ENCODE measurements around the gene PRR33.

Gene PRR33

DNA sequence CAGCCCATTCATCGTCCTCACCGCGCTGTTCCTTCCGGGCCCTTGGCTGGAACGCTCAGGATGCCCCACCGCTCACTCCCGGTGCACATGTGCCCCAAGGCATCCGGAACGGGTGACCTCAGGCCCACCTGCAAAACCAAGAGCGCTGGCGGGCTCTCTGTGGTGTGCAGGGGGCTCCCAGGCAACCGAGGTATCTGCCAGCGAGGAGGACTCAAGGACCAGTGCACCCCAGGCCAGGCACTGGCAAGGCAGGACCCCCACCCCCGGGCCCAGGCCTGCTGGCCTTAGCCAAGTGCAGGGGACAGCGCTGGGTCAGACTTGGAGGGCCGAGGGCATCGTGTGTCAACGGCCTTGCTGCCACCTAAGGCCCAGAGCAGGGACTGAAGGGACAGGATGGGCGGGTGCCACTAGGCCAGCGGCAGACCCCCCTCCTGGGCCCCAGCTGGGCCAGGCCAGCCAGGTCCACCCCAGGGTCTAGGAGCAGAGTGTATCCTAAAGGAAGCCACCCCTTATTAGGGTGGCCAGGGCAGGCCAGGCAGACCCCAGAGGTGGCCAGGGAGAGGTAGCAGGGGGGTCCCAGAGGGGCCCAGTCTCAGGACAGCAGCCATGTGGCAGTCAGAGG, 36.3 kb upstream of the PRR33 start:
- no peak for DNase-seq

GRCh38 chr11:1927026-1927847, 35.5 kb upstream of the PRR33 start:
- no peak for DNase-seq

GRCh38 chr11:1926156-1927025, 34.7 kb upstream of the PRR33 start:
- DNase-seq = peak; percentile 59 to 69 (median 66)

GRCh38 chr11:1925373-1926155, 33.9 kb upstream of the PRR33 start:
- DNase-seq = no peak

DNA sequence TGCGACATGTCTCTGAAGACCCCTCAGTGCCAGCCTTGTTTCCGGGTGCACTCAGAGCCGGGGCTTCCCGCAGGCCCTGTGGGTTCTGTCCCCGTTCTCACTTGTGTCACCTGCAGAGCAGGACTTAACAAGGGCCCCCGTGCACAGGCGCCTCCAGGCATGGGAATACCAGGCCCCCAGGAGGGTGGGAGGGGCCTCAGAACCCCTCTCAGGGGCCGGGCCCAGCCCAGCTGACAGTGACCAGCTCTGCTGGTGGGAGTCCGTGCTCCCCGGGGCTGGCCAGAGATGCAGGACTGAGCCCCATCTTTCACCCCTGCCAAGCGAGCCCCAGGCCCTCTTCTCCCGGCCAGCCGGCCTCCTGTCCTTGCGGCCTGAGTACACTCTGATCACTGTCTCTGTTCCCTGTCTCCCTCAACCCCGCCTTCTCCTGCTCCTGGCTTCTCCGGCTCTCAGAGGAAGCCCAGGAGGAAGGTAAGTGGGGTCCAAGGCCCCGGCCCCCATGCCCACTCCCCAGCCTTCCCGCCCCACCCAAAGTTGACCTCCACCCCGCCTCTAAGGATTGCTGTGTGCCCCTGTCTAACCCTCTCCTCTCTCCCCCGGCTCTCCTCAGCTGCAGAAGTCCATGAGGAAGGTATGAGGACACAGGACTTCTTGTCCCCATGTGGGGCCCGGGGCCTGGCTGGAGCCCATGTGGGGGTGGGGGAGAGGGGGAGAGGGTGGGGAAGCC, 33.1 kb upstream of the PRR33 start:
- DNase-seq = no peak

DNA sequence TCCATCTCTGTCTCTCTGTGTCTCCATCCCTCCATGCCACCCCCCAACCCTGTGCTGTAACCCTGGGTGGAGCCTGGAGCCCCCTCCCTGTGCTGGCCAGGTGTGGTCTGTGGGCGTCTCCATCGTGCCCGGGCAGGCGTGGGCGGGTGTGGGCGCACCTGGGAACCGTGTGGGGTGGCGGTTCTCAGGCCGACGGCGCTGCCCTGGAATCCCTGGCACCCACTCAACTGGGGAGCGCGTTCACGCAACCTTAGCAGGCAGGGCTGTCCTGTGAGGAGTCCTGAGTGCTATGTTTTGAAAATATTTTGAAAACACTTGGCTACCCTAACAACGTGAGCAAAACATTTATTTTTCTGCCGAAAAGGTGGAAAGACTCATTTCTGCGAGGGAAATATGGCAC, 32.5 kb upstream of the PRR33 start:
- DNase-seq = no peak

DNA sequence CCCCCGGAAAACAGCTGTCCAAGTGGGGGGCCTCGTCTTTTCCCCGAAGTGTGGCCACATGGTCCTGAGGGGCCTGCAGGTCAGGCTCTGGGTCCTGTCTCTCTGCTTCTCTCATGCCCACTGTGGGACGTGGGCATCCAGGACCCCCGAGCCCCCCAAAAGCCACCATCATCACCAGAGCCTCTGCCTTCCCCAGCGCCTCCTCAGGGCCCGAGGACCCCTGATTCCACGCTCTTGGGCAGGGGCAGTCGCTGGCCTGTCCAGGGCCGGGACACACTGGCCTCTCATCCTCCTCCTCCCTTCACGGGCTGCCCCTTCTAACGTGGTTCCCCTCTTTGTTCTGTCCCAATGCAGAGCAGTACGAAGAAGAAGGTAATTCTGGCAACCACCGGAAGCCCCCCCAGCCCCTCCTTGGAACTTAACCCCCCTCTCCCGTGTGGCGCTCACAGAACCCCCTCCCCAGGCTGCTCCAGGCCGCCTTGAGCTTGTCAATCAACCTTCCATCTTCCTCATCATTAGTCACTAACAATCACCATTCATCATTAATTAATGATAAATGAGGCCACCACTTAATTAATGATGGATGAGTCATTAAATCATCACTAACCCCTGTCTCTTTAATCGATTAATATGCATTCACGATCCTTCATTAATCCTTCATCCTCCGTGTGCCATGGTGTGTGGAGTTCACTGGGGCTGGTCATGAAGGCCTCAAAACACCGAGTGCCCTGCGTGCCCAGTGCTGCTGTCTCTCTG, 31.7 kb upstream of the PRR33 start:
- DNase-seq = no peak

- no peak for DNase-seq
These were observed 30.9 kb upstream of the PRR33 start for GRCh38 chr11:1922481-1923081.

DNA sequence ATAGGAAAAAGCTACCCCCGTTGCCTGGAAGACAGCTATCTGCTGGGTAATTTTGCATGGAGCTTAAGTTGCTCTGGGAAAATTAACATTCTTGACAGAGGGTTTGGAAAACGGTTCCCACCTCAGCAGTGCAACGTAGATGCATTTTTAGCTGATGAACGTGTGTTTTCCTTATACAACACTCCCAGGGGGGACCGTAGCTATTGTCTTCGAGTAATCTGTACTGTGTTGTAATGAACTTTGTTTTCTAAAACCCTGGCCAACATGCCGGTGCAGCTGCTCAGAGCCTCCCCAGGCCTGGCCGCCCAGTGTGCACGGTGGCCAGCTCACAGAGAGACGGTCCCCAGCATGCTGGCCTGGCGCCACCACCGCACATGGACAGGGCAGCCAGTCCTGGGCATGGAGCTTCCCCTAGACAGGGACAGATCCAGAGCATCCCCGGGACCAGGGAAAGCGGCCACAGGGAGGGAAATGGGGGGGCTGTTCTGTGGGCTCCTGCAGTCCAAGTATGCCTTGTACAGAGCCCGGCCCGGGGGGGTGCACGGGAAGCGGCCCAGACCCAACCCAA, 30.0 kb upstream of the PRR33 start:
- DNase-seq = no peak

DNA sequence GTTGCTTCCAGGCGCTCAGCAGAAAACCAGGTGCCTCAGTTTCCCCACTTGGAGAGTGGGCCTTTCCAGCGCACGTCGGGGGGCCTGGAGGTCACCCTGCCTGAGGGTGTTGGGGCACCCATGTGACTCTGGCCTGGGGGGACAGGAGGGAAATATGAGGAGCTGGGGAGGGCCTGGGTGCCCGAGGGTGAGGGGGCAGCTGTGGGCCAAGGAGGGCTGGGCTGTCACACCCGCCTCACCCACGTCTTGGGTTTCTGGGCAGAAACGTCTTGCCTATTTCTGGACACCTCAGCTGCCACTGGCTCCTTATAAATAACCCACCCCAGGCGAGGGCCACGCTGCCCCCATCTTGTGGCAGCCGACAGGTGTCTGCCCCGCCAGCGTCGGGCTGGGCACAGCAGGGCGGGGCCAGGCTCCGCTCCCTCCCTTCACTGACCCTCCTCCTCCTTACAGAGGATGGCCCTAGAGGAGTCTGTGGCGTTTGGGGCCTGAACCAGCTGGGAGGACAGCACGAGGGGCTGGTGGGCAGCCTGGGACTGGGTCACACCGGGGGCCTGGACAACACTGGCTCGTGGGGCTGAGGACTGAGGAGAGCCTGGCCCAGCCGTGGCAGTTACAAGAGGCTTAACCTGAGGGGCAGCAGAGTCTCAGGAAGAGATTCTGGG, 29.3 kb upstream of the PRR33 start:
- DNase-seq = no peak

GRCh38 chr11:1920128-1920908, 28.6 kb upstream of the PRR33 start:
- DNase-seq = no peak

DNA sequence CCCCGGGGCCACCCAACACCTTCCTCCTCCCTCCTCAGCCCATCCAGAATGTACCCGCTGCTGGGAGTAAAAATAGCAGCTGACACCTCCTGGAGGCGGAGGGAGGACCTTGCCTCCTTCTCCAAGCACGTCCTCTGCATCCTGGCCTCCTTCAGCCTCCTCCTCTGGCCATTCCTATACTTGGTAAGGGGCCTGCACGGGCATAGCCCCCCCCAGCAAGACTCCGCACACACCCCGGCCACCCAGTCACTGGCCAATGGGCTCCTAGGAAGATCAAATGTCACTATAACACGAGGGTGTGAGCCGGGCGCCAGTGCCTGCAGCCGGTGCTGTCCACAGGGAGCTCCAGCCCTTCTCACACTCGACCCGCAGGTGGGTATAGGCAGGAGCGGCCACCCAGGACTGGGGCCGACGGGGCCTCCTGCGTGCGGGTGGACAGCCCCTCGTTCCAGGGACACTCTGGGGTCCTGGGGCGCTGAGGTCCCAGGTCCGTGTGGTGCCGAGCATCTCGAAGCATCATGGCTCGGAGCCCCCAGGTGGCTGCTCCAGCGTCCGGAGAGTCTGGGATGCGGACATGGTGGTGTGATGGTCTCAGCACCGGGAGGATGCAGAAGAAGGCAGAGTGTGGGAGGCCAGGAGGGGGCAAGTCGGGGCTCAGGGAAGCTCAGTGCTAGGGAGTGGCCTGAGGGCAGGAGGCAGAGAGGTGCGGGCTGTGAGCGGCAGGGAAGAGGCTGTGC, 27.9 kb upstream of the PRR33 start, which contains the start of gene TNNT3:
Gene TNNT3, plus strand, starts transcription at position 313 of the 737 bp plus-strand sequence. CDS start 3,172 bp downstream, outside the sequence.
- peak in 2 of 4 experiments; percentile 36 to 39 for DNase-seq

DNA sequence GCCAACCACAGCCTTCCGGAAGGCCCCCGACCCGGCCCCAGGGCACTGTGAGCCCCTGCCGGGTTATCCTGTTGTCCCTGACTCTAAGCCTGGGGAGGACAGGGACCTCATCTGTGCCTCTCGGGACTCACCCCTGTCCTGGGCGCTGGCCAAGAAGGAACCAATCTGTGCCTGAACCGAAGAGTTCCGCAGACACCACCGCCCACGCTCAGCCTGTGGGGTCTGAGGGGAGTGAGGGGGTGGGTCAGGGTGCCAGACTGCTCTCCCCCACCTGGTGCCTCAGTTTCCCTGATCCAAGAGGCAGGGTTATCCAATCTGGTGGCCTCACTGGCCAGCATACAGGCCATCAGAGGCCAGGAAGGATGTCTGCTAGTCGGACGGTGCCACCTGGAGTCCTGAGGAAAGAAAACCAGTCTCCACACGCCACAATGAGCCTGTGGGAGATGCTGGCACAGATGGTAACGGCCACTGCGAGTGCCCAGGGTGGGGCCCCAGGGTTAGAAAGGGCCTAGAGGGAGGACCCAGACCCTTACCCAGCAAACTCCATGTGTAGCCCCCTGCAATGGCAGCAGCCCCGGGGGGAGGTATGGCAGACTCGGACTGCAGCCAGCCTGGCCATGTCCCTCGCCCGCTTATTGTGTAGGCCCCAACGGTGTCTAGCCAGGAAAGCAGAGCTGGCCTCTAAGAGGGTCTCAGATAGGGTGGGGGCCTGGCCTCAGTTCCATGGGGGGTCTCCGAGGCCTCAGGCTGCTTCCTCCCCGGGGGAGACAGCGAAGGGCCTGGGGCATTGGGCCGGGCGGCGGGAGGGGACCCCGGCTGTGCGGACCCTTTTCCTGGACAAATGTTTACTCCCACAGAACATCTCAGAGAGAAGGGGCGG, 27.0 kb upstream of the PRR33 start:
- DNase-seq = peak in 2 of 4 experiments; percentile 47 to 52

GRCh38 chr11:1917523-1918435, 26.1 kb upstream of the PRR33 start:
- DNase-seq = peak in 3 of 4 experiments; percentile 40 to 57 (median 50)

- DNase-seq = peak in 2 of 4 experiments; percentile 22 to 39
These were observed 25.4 kb upstream of the PRR33 start for GRCh38 chr11:1916986-1917522.
